ENCODE measurements around the gene LHPP. TPM values are rescaled to one million over a fixed set of nuclear protein-coding genes. Genes with fewer than 3 reads are reported as not detected.
A peak's percentile ranks its signal among the peaks of the same experiment; 100 is the strongest.

LHPP gene
- total RNA-seq, 2 experiments from 2014 or later: 11.1 to 15.1 TPM

DNA sequence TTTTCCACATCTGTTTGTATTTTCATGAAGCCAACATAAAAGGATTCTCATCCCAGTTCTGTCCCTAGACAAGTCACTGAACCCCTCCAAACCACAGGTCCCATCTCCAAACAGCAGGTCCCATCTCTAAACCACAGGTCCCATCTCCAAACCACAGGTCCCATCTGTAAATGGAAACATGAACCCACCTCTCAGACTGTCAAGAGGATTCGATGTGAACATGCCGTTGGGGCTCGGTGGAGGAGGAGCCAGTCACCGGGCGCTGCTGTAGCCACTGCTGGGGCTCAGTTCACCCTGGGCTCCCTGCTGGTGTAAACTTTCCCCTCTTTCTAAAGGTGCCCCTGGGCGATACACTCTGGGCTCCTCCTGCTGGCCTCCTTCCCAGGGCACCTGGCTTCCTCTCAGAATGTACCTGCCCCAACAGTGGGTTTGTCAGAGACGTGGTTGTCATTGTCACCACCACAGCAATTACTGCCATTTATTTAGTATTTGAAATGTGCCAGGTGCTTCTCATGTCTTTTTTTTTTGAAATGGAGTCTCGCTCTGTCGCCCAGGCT, 13.0 kb downstream of the LHPP start:
- intact Hi-C loops (cut with micrococcal nuclease): no loop called here
- Mint-ChIP-seq H3K4me1 (ENCODE audit: low read depth) (peaks cover 13% of the 10 kb centered on the region), H3K27ac (no peak overlapping the region), H3K9me3 (no peaks in the 10 kb centered on the region), H3K27me3 (no peaks in the 10 kb centered on the region), H3K4me3 (no peak overlapping the region), H3K36me3 (ENCODE audit: low read depth) (no peaks in the 10 kb centered on the region)
- TF ChIP-seq CTCF (IDR thresholded peaks at IDR 0.05): no peak
- ATAC-seq: peak; percentile 19
- ChIA-PET POLR2A (no interaction called here), CTCF (interaction anchor here (0.9 to 3.1 kb wide), 2 partner anchors 13 to 18 kb away, joined by 3 to 10 read pairs; partner anchors contain the start of gene LHPP)
- DNase-seq: no peak

GRCh38 chr10:124476043-124476725, 14.6 kb downstream of the LHPP start:
- Mint-ChIP-seq H3K27me3 (no peaks in the 10 kb centered on the region), H3K27ac (no peak overlapping the region), H3K4me3 (no peak overlapping the region), H3K4me1 (ENCODE audit: low read depth) (peaks cover 13% of the 10 kb centered on the region), H3K9me3 (no peaks in the 10 kb centered on the region), H3K36me3 (ENCODE audit: low read depth) (no peaks in the 10 kb centered on the region)
- no peak for DNase-seq
- intact Hi-C loops (cut with micrococcal nuclease): no loop called here
- no peak for ATAC-seq
- ChIA-PET CTCF (no interaction called here), POLR2A (no interaction called here)
- TF ChIP-seq CTCF (IDR thresholded peaks at IDR 0.05): no peak

- Mint-ChIP-seq H3K27ac (no peak overlapping the region), H3K4me1 (ENCODE audit: low read depth) (peaks cover 11% of the 10 kb centered on the region), H3K9me3 (no peaks in the 10 kb centered on the region), H3K27me3 (no peaks in the 10 kb centered on the region), H3K36me3 (ENCODE audit: low read depth) (no peaks in the 10 kb centered on the region), H3K4me3 (no peak overlapping the region)
- intact Hi-C loops (cut with micrococcal nuclease): no loop called here
- no peak for TF ChIP-seq CTCF (IDR thresholded peaks at IDR 0.05)
- CTCF ChIA-PET: no interaction called here
- POLR2A ChIA-PET: no interaction called here
- DNase-seq (no peak), ATAC-seq (no peak)
Observed at GRCh38 chr10:124477614-124478363, 16.2 kb downstream of the LHPP start.

DNA sequence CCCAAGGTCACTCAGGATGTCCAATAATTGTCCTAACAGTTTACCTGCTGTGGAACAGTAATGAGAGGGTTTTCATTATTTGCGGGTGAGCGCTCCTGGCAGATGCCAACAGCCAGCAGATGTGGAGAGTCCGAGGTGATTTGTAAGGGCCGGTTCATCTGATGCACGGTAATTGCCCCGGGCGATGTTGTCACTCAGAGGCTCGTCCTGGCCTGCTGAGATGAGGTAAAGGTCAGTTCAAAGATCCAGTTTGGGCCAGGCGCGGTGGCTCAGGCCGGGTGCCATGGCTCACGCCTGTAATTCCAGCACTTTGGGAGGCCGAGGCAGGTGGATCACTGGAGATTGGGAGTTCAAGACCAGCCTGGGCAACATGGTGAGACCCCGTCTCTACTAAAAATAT, 16.9 kb downstream of the LHPP start:
- Mint-ChIP-seq H3K9me3 (no peaks in the 10 kb centered on the region), H3K27ac (no peak overlapping the region), H3K36me3 (ENCODE audit: low read depth) (no peaks in the 10 kb centered on the region), H3K4me1 (ENCODE audit: low read depth) (peaks cover 7% of the 10 kb centered on the region), H3K27me3 (no peaks in the 10 kb centered on the region), H3K4me3 (no peak overlapping the region)
- ATAC-seq: no peak
- POLR2A ChIA-PET: no interaction called here
- DNase-seq: no peak
- CTCF ChIA-PET: no interaction called here
- no peak for TF ChIP-seq CTCF (IDR thresholded peaks at IDR 0.05)
- intact Hi-C loops (cut with micrococcal nuclease): no loop called here

GRCh38 chr10:124480860-124481259, 19.2 kb downstream of the LHPP start:
- TF ChIP-seq CTCF (IDR thresholded peaks at IDR 0.05): no peak

More at GRCh38 chr10:124480860-124481259, 19.2 kb downstream of the LHPP start:
- H3K27ac Mint-ChIP-seq: no peak overlapping the region
- DNase-seq (no peak), ATAC-seq (no peak)
- peaks cover under 1% of the 10 kb centered on the region for H3K9me3 Mint-ChIP-seq
- H3K4me3 Mint-ChIP-seq: no peak overlapping the region
- intact Hi-C loops (cut with micrococcal nuclease): no loop called here
- no peaks in the 10 kb centered on the region for H3K4me1 Mint-ChIP-seq (ENCODE audit: low read depth)
- H3K36me3 Mint-ChIP-seq (ENCODE audit: low read depth): peaks cover 2% of the 10 kb centered on the region
- CTCF ChIA-PET: no interaction called here
- H3K27me3 Mint-ChIP-seq: no peaks in the 10 kb centered on the region
- POLR2A ChIA-PET: no interaction called here

All from activated CD8-positive, alpha-beta T cell treated with anti-CD3 and anti-CD28 coated beads for 36 hours (primary cell).